HG03135 (cell line): ENCODE measurements around the gene IL1RAPL1.

Source experiments
- ATAC-seq: cut with Tn5 transposase; IDR thresholded peaks from one replicate; pipeline ENCODE4 v1.9.1; 2021; ENCODE audit warnings: mild to moderate bottlenecking, moderate library complexity; ENCODE audit not compliant: unreplicated experiment

Gene IL1RAPL1

GRCh38 chrX:29699239-29699638 is 1112.0 kb downstream of the IL1RAPL1 start:
- no peak for ATAC-seq

GRCh38 chrX:29707088-29707487 is 1119.8 kb downstream of the IL1RAPL1 start:
- ATAC-seq = no peak

- no peak for ATAC-seq
These were observed 1133.9 kb downstream of the IL1RAPL1 start for GRCh38 chrX:29721152-29721551.

GRCh38 chrX:29724316-29724715 is 1137.1 kb downstream of the IL1RAPL1 start:
- no peak for ATAC-seq

- no peak for ATAC-seq
These were observed 1139.6 kb downstream of the IL1RAPL1 start for GRCh38 chrX:29726811-29727210.

GRCh38 chrX:29728639-29729038 is 1141.4 kb downstream of the IL1RAPL1 start:
- ATAC-seq = no peak

- no peak for ATAC-seq
These were observed 1157.7 kb downstream of the IL1RAPL1 start for GRCh38 chrX:29744966-29745365.

- ATAC-seq = no peak
These were observed 1159.1 kb downstream of the IL1RAPL1 start for GRCh38 chrX:29746326-29746725.

GRCh38 chrX:29762006-29762405 is 1174.8 kb downstream of the IL1RAPL1 start:
- no peak for ATAC-seq

GRCh38 chrX:29775890-29776289 is 1188.6 kb downstream of the IL1RAPL1 start:
- ATAC-seq = no peak

- no peak for ATAC-seq
These were observed 1200.4 kb downstream of the IL1RAPL1 start for GRCh38 chrX:29787656-29788055.

GRCh38 chrX:29788991-29789699 is 1201.9 kb downstream of the IL1RAPL1 start:
- ATAC-seq = no peak

GRCh38 chrX:29792335-29792734 is 1205.1 kb downstream of the IL1RAPL1 start:
- no peak for ATAC-seq

- no peak for ATAC-seq
These were observed 1209.9 kb downstream of the IL1RAPL1 start for GRCh38 chrX:29797156-29797555.

- ATAC-seq = no peak
These were observed 1211.2 kb downstream of the IL1RAPL1 start for GRCh38 chrX:29798469-29798868.

GRCh38 chrX:29813174-29813573 is 1225.9 kb downstream of the IL1RAPL1 start:
- no peak for ATAC-seq

- no peak for ATAC-seq
These were observed 1237.1 kb downstream of the IL1RAPL1 start for GRCh38 chrX:29824176-29824906.

GRCh38 chrX:29826742-29827141 is 1239.5 kb downstream of the IL1RAPL1 start:
- no peak for ATAC-seq

- ATAC-seq = no peak
These were observed 1247.1 kb downstream of the IL1RAPL1 start for GRCh38 chrX:29834311-29834710.

- ATAC-seq = no peak
These were observed 1247.5 kb downstream of the IL1RAPL1 start for GRCh38 chrX:29834764-29835163.

GRCh38 chrX:29841750-29842149 is 1254.5 kb downstream of the IL1RAPL1 start:
- ATAC-seq = no peak

- ATAC-seq = no peak
These were observed 1255.3 kb downstream of the IL1RAPL1 start for GRCh38 chrX:29842552-29842951.
